HepG2 (cell line): Measurements from ENCODE around the gene SCFD2. TPM values are rescaled to one million over a fixed set of nuclear protein-coding genes. Genes with fewer than 3 reads are reported as not detected.

Experiments
- ATAC-seq: fragments of 200-7000 bp; cut with Tn5 transposase; 3 replicates; pipeline ENCODE4 v1.9.1; 2020; ENCODE audit warnings: mild to moderate bottlenecking, moderate library complexity
- BruUV-seq: library from RNA; stranded (reverse); fragments of 400-500 nt; replicated peaks from 2 replicates; lab custom pipeline; 2021; lab: Mats Ljungman, UMichigan
- CTCF ChIA-PET: fragments of 300-600 bp; formaldehyde crosslinking; extraction: SDS; loops from one replicate; lab custom pipeline; 2021; ENCODE audit warnings: low total read pairs, inconsistent platforms, low intra/inter-chr PET ratio; lab: Yijun Ruan, JAX
- POLR2A ChIA-PET: fragments of 350-600 bp; sonication (Branson Sonifier 250); formaldehyde crosslinking; loops from one replicate; lab custom pipeline; 2020; ENCODE audit warnings: antibody characterized with exemption, inconsistent platforms; lab: Yijun Ruan, JAX
- DNase-seq: peaks from one replicate; pipeline ENCODE4 v3.0.0-alpha.2; 2015; ENCODE audit warnings: low spot score
- FAIRE-seq: peaks from 3 replicates; lab custom pipeline; 2011; peaks lifted over from hg19 to GRCh38; lab: Jason Lieb, UNC
- H2AFZ ChIP-seq: one replicate; pipeline ENCODE4 v1.6.1; 2011; ENCODE audit warnings: low read length, inconsistent platforms
- H3K27ac ChIP-seq: fragments of 300-600 bp; 3 replicates; pipeline ENCODE4 v1.8.0; 2011; ENCODE audit warnings: mixed run types, mild to moderate bottlenecking, mixed read lengths, low read length, inconsistent platforms; ENCODE audit not compliant: insufficient read depth; ENCODE audit errors: extremely low read length
- H3K27me3 ChIP-seq, 2 experiments: fragments of 200-600 bp in 1 of 2; 2 replicates in 1 of 2; 3 replicates in 1 of 2; pipeline versions ENCODE4 v1.6.0 to v1.8.0; 2011; ENCODE audit warnings: low read length in 2 of 2, mild to moderate bottlenecking in 2 of 2, moderate library complexity in 2 of 2, inconsistent platforms in 1 of 2; ENCODE audit not compliant: insufficient read depth in 2 of 2, control insufficient read depth in 1 of 2
- H3K36me3 ChIP-seq, 2 experiments: fragments of 200-600 bp in 1 of 2; replicated peaks in 1 of 2; 2 replicates in 1 of 2; 3 replicates in 1 of 2; pipeline versions ENCODE4 v1.5.1 to v1.8.0; 2011; ENCODE audit warnings: low read length in 2 of 2, inconsistent platforms in 1 of 2; ENCODE audit not compliant: insufficient read depth in 2 of 2, control insufficient read depth in 1 of 2
- H3K4me1 ChIP-seq: 2 replicates; pipeline ENCODE4 v1.5.1; 2012; ENCODE audit warnings: low read length, inconsistent platforms; ENCODE audit not compliant: insufficient read depth
- H3K4me2 ChIP-seq: 2 replicates; pipeline ENCODE4 v1.6.0; 2011; ENCODE audit warnings: low read depth, low read length, inconsistent platforms
- H3K4me3 ChIP-seq, 3 experiments: fragments of 200-600 bp in 1 of 3; sonication (generic), shearing (Covaris generic) in 1 of 3; replicated peaks in 1 of 3; 2 replicates each; pipeline ENCODE4 v1.5.1; 2011 to 2016; ENCODE audit warnings: low read length in 3 of 3, inconsistent platforms in 2 of 3, low read depth in 2 of 3, mild to moderate bottlenecking in 2 of 3, control low read depth in 1 of 3, mixed read lengths in 1 of 3; ENCODE audit not compliant: insufficient read depth in 1 of 3
- H3K79me2 ChIP-seq: one replicate; pipeline ENCODE4 v1.6.1; 2011; ENCODE audit warnings: low read length, inconsistent platforms; ENCODE audit not compliant: insufficient read depth
- H3K9ac ChIP-seq: 2 replicates; pipeline ENCODE4 v1.6.0; 2011; ENCODE audit warnings: mild to moderate bottlenecking, low read depth, low read length, inconsistent platforms; ENCODE audit not compliant: insufficient read depth
- H3K9me3 ChIP-seq: 2 replicates; pipeline ENCODE4 v1.5.1; 2012; ENCODE audit warnings: mild to moderate bottlenecking, low read length
- H4K20me1 ChIP-seq: 2 replicates; pipeline ENCODE4 v1.6.0; 2011; ENCODE audit warnings: inconsistent platforms, mild to moderate bottlenecking, low read length, moderate library complexity; ENCODE audit not compliant: insufficient read depth
- KMT2A ChIP-seq: sonication (generic); formaldehyde crosslinking; IDR thresholded peaks from 2 replicates; pipeline ENCODE4 v1.4.0; 2020; ENCODE audit warnings: missing genetic modification reagents
- MEIS2 ChIP-seq: sonication (generic); formaldehyde crosslinking; IDR thresholded peaks from 2 replicates; pipeline ENCODE4 v1.9.0; 2021; ENCODE audit warnings: mild to moderate bottlenecking, missing genetic modification reagents
- NCOA2 ChIP-seq: sonication (generic); formaldehyde crosslinking; IDR thresholded peaks from 2 replicates; pipeline ENCODE4 v1.8.0; 2022; ENCODE audit warnings: inconsistent platforms
- SIN3A ChIP-seq: IDR thresholded peaks from 2 replicates; pipeline ENCODE4 v1.6.1; 2011; ENCODE audit warnings: low read depth, mild to moderate bottlenecking, control low read depth, low read length, borderline replicate concordance
- TBP ChIP-seq: sonication (generic); formaldehyde crosslinking; IDR thresholded peaks from 2 replicates; pipeline ENCODE4 v1.5.0; 2020; ENCODE audit warnings: missing genetic modification reagents
- ZNF138 ChIP-seq: sonication (generic); formaldehyde crosslinking; IDR thresholded peaks from 2 replicates; pipeline ENCODE4 v1.5.0; 2020; ENCODE audit warnings: mild to moderate bottlenecking, low read depth, missing genetic modification reagents
- WGBS: methylation state at CpG from one replicate; pipeline ENCODE4 v1.1.6; 2017; ENCODE audit warnings: low lambda C conversion rate; 5-methylcytosine and 5-hydroxymethylcytosine counted together
- in situ Hi-C: cut with HindIII; loops from 2 replicates; pipeline ENCODE4 v1.10.0; 2017; ENCODE audit warnings: low pct_unique_long_range_greater_than_20kb; ENCODE audit not compliant: extremely low pct_ligation_motif_present
- intact Hi-C: fragments of 100-400 bp; cut with micrococcal nuclease; formaldehyde crosslinking; loops from one replicate; pipeline ENCODE4 v1.10.0; 2022; ENCODE audit not compliant: unreplicated experiment
- polyA plus RNA-seq, 8 experiments: library from polyadenylated mRNA; depleted of rRNA in 3 of 8; stranded (reverse) in 7 of 8; unstranded in 1 of 8; fragments of >200 nt; fragmentation: Illumina TruSeq in 4 of 8; extraction: Trizol in 4 of 8; gene quantifications; 2 replicates each; pipeline versions ENCODE4 v1.2.1 to v1.2.3, GENCODE V29; 2011 to 2016; ENCODE audit warnings: low read depth in 4 of 8, missing spikeins in 1 of 8, mixed read lengths in 1 of 8; ENCODE audit not compliant: insufficient read depth in 1 of 8
- total RNA-seq, 5 experiments: library from RNA; depleted of rRNA; stranded (reverse); fragments of >200 nt; fragmentation: Illumina TruSeq; extraction: Trizol; gene quantifications; 2 replicates each; pipeline ENCODE4 v1.2.3, GENCODE V29; 2016; ENCODE audit warnings: low read depth in 1 of 5
- TF ChIP-seq, protein P1 (sequence below): sonication (generic); formaldehyde crosslinking; IDR thresholded peaks from 2 replicates; pipeline ENCODE4 v1.5.1; 2020; ENCODE audit warnings: missing genetic modification reagents, mild to moderate bottlenecking, borderline replicate concordance
- TF ChIP-seq, protein P2 (sequence below): sonication (generic); formaldehyde crosslinking; IDR thresholded peaks from 2 replicates; pipeline ENCODE4 v1.8.1; 2023; ENCODE audit warnings: mild to moderate bottlenecking, inconsistent platforms, moderate library complexity, missing genetic modification reagents, borderline replicate concordance
- TF ChIP-seq, protein P3 (sequence below): sonication (generic); formaldehyde crosslinking; IDR thresholded peaks from 2 replicates; pipeline ENCODE4 v1.8.0; 2022; ENCODE audit warnings: missing genetic modification reagents, low read depth, mild to moderate bottlenecking, borderline replicate concordance
- TF ChIP-seq, protein P4 (sequence below): IDR thresholded peaks from 2 replicates; pipeline ENCODE4 v1.6.1; 2016; ENCODE audit warnings: mild to moderate bottlenecking, missing biosample characterization, missing genetic modification reagents

The SCFD2 gene
- total and polyA plus RNA-seq, 2 of the 13 experiments (the other 11 are each of a cell fraction or from before 2014, with no cell fraction given): 4.6 to 15.6 TPM

DNA sequence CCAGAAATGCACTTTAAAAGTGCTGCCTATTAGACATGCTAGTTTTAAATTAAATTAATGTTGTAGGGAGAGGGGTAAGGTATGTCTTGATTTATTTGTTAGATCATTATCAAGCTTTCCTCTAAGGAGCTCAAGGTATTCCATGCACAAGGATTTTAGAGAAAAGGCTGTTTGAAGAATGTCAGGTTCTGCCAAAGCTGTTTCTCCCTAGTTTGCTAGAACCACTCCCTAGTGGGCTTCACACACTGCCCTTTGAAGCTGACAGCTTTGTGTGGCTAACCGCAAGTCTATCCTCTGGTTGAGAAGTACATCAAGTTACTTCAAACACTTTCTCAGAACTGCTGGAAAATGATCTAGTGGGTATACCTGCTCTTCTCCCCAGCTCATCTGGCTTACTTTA lies 471.4 kb downstream of the SCFD2 start:
- Histone ChIP-seq H3K4me3 (no peak overlapping the region), H3K79me2 (no peaks in the 10 kb centered on the region), H3K27ac (no peak overlapping the region), H3K4me2 (no peak overlapping the region), H3K36me3 (no peaks in the 10 kb centered on the region), H3K9ac (no peak overlapping the region), H3K9me3 (no peaks in the 10 kb centered on the region), H4K20me1 (no peaks in the 10 kb centered on the region), H3K27me3 (no peaks in the 10 kb centered on the region), H2AFZ (no peak overlapping the region), H3K4me1 (no peaks in the 10 kb centered on the region)
- 100% methylated on average over 1 of the region's 1 CpG for WGBS
- ChIA-PET POLR2A (no interaction called here), CTCF (no interaction called here)
- intact Hi-C loops (no loop called here), in situ Hi-C loops (no loop called here)
- DNase-seq (no peak), ATAC-seq (no peak), FAIRE-seq (no peak)
- no peak for TF ChIP-seq ZNF138
- no peak for TF ChIP-seq NCOA2 (CRISPR knock-in tag)
- no peak for TF ChIP-seq TBP (CRISPR knock-in tag)
- TF ChIP-seq, protein P1, sequence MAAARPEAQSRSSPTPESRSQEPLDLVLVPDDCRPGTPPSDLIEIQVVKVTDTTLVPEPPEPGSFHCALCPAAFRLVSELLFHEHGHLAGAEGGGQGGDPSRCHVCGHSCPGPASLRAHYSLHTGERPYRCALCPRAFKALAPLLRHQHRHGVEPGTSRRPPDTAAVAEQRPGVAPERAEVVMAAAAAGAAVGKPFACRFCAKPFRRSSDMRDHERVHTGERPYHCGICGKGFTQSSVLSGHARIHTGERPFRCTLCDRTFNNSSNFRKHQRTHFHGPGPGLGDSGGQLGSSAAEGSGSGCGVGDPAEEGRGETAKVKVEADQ (CRISPR knock-in tag): no peak
- TF ChIP-seq, protein P2, sequence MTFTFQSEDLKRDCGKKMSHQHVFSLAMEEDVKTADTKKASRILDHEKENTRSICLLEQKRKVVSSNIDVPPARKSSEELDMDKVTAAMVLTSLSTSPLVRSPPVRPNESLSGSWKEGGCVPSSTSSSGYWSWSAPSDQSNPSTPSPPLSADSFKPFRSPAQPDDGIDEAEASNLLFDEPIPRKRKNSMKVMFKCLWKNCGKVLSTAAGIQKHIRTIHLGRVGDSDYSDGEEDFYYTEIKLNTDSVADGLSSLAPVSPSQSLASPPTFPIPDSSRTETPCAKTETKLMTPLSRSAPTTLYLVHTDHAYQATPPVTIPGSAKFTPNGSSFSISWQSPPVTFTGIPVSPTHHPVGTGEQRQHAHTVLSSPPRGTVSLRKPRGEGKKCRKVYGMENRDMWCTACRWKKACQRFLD (CRISPR knock-in tag): no peak
- TF ChIP-seq, protein P3, sequence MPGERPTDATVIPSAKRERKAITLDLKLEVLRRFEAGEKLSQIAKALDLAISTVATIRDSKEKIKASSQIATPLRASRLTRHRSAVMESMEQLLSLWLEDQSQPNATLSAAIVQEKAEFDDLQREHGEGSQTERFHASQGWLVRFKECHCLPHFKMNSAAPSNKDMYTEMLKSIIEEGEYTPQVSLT (CRISPR knock-in tag): no peak
- no peak for TF ChIP-seq MEIS2
- no peak for TF ChIP-seq SIN3A
- TF ChIP-seq, protein P4, sequence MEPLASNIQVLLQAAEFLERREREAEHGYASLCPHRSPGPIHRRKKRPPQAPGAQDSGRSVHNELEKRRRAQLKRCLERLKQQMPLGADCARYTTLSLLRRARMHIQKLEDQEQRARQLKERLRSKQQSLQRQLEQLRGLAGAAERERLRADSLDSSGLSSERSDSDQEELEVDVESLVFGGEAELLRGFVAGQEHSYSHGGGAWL (CRISPR knock-in tag): no peak
- TF ChIP-seq KMT2A (CRISPR knock-in tag): no peak
- no TSS peak for BruUV-seq
